Erythroblast (primary cell): ENCODE data around the gene ZC3H18.

Experiments
- GATA1 ChIP-seq: IDR thresholded peaks from 2 replicates; pipeline ENCODE4 v1.6.1; 2011; ENCODE audit warnings: low read depth, mild to moderate bottlenecking, control low read depth, low read length, moderate library complexity
- POLR2A ChIP-seq: IDR thresholded peaks from 2 replicates; pipeline ENCODE4 v1.6.1; 2011; ENCODE audit warnings: mild to moderate bottlenecking, low read length

- TF ChIP-seq POLR2A (no peak), GATA1 (no peak)
Measured at GRCh38 chr16:88552815-88553214, 17.4 kb upstream of the ZC3H18 start.
